T-helper 9 cell (primary cell): ENCODE measurements around the gene COPZ1.

Experiments
- DNase-seq: peaks from one replicate; pipeline ENCODE4 v3.0.0-alpha.2; 2020

Gene COPZ1

DNA sequence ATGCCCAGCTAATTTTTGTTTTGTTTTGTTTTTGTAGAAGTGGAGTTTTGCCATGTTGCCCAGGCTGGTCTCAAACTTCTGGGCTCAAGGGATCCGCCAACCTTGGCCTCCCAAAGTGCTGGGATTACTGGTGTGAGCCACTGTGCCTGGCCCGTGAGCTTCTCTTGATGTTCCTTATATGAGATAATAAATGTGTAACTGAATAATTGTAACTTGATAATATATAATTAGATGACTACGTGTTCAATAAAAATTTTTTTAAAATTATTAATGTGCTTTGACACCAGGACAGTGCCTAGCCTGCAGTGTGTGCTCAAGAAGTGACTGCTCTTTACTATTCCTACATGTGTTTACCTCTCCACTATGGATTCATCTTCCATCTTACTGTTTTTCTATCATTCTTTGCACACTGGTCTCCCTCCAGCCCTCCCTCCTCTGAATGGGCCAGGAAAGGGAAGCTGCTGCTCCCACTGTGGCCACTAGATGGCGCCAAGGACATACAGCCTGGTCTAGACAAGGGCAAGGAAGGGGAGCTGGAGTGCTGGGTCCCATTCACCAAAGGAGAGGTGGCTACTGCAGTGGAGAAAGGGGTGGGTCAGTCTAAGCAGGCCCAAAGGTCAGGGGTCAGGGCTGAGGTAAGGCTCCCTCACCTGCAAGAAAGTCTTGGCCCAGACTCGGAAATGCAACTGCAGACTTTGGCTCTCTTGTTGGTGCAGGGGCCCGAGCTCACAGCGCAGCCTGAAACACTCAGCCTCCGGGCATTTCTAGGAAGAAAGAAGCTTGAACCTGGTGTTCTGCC is 74.3 kb downstream of the COPZ1 start:
- peak; percentile 90 for DNase-seq

DNA sequence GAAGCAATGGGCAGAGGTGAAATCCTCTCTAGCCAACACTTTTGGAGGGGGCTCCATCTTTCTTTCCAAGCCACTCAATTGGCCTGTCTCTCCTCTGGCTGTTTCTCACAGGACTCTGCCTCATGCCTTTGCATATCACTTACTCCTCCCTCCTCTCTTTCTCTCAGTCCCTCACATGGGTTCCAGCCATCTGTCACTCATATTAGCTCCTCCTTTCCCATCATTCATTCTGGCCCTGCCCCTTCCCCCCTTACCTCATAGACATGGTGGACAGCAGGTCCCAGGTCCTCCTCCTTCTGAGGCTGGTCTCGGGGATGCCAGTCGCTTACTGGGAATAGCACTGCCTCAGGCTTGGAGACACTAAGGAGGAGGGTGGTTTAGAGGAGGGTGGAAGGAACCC is 76.2 kb downstream of the COPZ1 start:
- no peak for DNase-seq
